Tibial nerve (tissue), 4 donors: ENCODE results near the gene MAP3K19.

Experiments
- EP300 ChIP-seq, 2 donors: sonication (generic); formaldehyde crosslinking; IDR thresholded peaks; one replicate each; pipeline ENCODE4 v1.6.1; 2017; ENCODE audit warnings: antibody characterized with exemption in 2 of 2, mild to moderate bottlenecking in 1 of 2
- POLR2A ChIP-seq, 2 donors: fragments of 450-650 bp; IDR thresholded peaks; one replicate each; pipeline ENCODE4 v1.6.1; 2017; ENCODE audit warnings: antibody characterized with exemption in 2 of 2, mild to moderate bottlenecking in 2 of 2, moderate library complexity in 2 of 2
- TF ChIP-seq, protein P1 (sequence below), 5 experiments: fragments of 200-600 bp in 3 of 5; fragments of 450-650 bp in 2 of 5; sonication (generic) in 3 of 5; IDR thresholded peaks; one replicate each; pipeline ENCODE4 v1.5.1; 2016 to 2019; ENCODE audit warnings: antibody characterized with exemption in 5 of 5, mild to moderate bottlenecking in 3 of 5, moderate library complexity in 2 of 5

DNA sequence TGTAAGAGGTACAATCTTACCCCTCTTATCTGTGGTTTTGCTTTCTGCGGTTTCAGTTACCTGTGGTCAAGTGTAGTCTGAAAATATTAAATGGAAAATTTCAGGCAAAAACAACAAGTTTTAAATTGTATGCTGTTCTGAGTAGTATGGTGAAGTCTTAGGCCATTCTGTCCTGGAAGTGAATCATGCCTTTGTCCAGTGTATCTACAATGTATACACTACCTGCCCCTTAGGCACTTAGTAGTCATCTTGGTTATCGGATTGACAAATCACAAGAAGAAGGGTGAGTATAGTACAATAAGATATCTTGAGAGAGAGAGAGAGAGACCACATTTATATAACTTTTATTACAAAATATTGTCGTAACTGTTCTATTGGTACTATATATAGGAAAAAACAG, 48.3 kb upstream of the MAP3K19 start:
- TF ChIP-seq, protein P1, sequence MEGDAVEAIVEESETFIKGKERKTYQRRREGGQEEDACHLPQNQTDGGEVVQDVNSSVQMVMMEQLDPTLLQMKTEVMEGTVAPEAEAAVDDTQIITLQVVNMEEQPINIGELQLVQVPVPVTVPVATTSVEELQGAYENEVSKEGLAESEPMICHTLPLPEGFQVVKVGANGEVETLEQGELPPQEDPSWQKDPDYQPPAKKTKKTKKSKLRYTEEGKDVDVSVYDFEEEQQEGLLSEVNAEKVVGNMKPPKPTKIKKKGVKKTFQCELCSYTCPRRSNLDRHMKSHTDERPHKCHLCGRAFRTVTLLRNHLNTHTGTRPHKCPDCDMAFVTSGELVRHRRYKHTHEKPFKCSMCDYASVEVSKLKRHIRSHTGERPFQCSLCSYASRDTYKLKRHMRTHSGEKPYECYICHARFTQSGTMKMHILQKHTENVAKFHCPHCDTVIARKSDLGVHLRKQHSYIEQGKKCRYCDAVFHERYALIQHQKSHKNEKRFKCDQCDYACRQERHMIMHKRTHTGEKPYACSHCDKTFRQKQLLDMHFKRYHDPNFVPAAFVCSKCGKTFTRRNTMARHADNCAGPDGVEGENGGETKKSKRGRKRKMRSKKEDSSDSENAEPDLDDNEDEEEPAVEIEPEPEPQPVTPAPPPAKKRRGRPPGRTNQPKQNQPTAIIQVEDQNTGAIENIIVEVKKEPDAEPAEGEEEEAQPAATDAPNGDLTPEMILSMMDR (IDR thresholded peaks at IDR 0.05), result no peak
- TF ChIP-seq POLR2A (IDR thresholded peaks at IDR 0.05) (no peak), EP300 (IDR thresholded peaks at IDR 0.05) (no peak)
